ENCODE results near the gene CD59. TPM values are rescaled to one million over a fixed set of nuclear protein-coding genes. Genes with fewer than 3 reads are reported as not detected.
A peak's percentile ranks its signal among the peaks of the same experiment; 100 is the strongest.

CD59 gene
- total and polyA plus RNA-seq, 2 of the 4 experiments (the other 2 are of a cell fraction): 765 to 1,140 TPM

DNA sequence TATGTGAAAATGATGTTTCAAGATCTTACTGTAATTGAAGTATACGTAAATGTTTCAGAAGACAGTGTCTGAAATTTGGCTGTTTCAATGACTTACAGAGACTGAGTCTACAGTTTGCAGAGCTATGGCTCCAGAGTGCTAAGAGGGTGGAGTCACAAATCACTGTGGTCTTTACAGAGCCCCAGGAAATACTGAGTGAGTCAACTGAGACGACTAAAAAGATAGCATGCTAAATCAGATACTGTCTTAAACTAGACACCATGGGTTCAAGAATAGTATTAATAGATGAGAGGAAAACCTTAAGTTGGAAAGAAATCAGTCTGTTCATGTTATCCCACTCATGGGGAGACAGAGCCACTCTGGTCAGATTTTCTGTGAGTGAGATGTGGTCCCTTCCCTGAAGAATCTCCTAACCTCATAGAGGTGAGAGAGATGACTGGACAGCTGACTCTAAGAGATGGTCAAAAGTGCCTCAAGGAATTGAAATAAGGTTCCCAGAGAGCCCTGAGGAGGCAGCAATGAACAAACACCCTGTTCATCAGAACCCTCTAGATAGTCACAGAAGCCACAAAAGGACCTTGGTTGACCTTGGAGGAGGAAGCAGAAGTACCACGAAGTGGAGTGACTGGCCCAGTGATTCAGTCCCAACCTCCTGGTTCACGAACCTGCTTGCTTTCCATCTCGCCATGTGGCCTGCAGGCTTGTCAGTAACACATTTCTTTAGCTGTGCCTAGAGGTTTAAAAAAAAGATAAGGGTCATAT, 65.8 kb downstream of the CD59 start:
- Histone ChIP-seq H2AK9ac (replicated peaks; ENCODE audit: low read depth, low read length, poor library complexity) (no peak overlapping the region), H2AK5ac (ENCODE audit: low read depth, low read length) (peak overlapping the region; percentile 55; the same call in 1 of the 2 replicates), H3K27me3 (ENCODE audit: control insufficient read depth, insufficient read depth, low read length) (no peaks in the 10 kb centered on the region), H3K9me1 (ENCODE audit: insufficient read depth, low read length) (peaks cover 20% of the 10 kb centered on the region), H2BK5ac (ENCODE audit: low read depth, low read length, poor library complexity, severe bottlenecking) (peak overlapping the region; percentile 72), H4K8ac (ENCODE audit: low read depth in 2 of 2, low read length in 2 of 2) (peak overlapping the region in 1 of 2 experiments; percentile 63; a peak in 2 of 4 replicates), H4K5ac (ENCODE audit: low read depth, low read length) (no peak overlapping the region), H3K18ac (ENCODE audit: low read depth, low read length) (no peak overlapping the region), H3K79me1 (ENCODE audit: low read depth in 1 of 2, low read length in 2 of 2) (peaks cover 0 to 6% of the 10 kb centered on the region in 2 experiments; a peak in 1 of 4 replicates), H3K36me3 (ENCODE audit: control insufficient read depth, insufficient read depth, low read length) (no peaks in the 10 kb centered on the region), H3K4me1 (ENCODE audit: control insufficient read depth, insufficient read depth, low read length) (peaks cover 10% of the 10 kb centered on the region), H3K56ac (ENCODE audit: extremely low read depth, insufficient read depth, low read length) (no peak overlapping the region), H3K27ac (ENCODE audit: insufficient read depth, low read length) (no peak overlapping the region), H2BK20ac (ENCODE audit: low read depth, low read length) (peak overlapping the region; percentile 89; the same call in 1 of the 2 replicates), H3K9ac (ENCODE audit: low read depth, low read length) (no peak overlapping the region), H2AFZ (replicated peaks; ENCODE audit: low read length, poor library complexity) (peak overlapping the region; percentile 56), H3K4me2 (ENCODE audit: low read depth, low read length) (peak overlapping the region; percentile 34; the same call in 1 of the 2 replicates), H4K20me1 (ENCODE audit: insufficient read depth, low read length) (no peaks in the 10 kb centered on the region; the same call in 1 of the 2 replicates), H3K23ac (ENCODE audit: low read depth, low read length) (peak overlapping the region; percentile 92), H3K4ac (ENCODE audit: low read depth, low read length) (peak overlapping the region; percentile 74; the same call in 1 of the 2 replicates), H2BK120ac (ENCODE audit: low read depth, low read length) (peak overlapping the region; percentile 83), H3K4me3 (ENCODE audit: insufficient read depth, low read depth, low read length) (no peak overlapping the region), H4K91ac (ENCODE audit: insufficient read depth, low read depth, low read length) (no peak overlapping the region), H2BK15ac (ENCODE audit: low read depth, low read length) (peak overlapping the region; percentile 28; the same call in 1 of the 3 replicates), H3K9me3 (ENCODE audit: control insufficient read depth, insufficient read depth, low read length) (no peaks in the 10 kb centered on the region), H3K14ac (replicated peaks; ENCODE audit: low read depth, low read length) (peak overlapping the region; percentile 95)
- DNase-seq (peak; percentile 87), ATAC-seq (ENCODE audit: low read depth) (peak; percentile 75)
- dilution Hi-C loops (cut with HindIII; ENCODE audit: low sequenced_read_pairs, unreplicated experiment): no loop called here
- in situ Hi-C loops (cut with MboI; ENCODE audit: low sequenced_read_pairs): no loop called here
- BruUV-seq (replicated peaks): no TSS peak
- TF ChIP-seq, protein P1, sequence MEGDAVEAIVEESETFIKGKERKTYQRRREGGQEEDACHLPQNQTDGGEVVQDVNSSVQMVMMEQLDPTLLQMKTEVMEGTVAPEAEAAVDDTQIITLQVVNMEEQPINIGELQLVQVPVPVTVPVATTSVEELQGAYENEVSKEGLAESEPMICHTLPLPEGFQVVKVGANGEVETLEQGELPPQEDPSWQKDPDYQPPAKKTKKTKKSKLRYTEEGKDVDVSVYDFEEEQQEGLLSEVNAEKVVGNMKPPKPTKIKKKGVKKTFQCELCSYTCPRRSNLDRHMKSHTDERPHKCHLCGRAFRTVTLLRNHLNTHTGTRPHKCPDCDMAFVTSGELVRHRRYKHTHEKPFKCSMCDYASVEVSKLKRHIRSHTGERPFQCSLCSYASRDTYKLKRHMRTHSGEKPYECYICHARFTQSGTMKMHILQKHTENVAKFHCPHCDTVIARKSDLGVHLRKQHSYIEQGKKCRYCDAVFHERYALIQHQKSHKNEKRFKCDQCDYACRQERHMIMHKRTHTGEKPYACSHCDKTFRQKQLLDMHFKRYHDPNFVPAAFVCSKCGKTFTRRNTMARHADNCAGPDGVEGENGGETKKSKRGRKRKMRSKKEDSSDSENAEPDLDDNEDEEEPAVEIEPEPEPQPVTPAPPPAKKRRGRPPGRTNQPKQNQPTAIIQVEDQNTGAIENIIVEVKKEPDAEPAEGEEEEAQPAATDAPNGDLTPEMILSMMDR (conservative IDR thresholded peaks at IDR 0.05; ENCODE audit: low read depth, low read length): 0 out of 2 replicates have a peak, but pooled peaks have one; percentile 1
- no peak for TF ChIP-seq BHLHE40 (IDR thresholded peaks at IDR 0.05; ENCODE audit: low read depth, low read length)
- no CpG with 5 or more reads among the region's 5 CpGs for WGBS, 2 experiments (ENCODE audit: extremely low coverage in 2 of 2, insufficient read length in 1 of 2)
- ChIA-PET POLR2A (ENCODE audit: unreplicated experiment) (no interaction called here), CTCF (interaction anchor here (1.2 kb wide), 1 partner anchor 12 kb away, joined by 3 read pairs; no protein-coding TSS in a partner anchor)
- intact Hi-C loops (cut with micrococcal nuclease): no loop called here
